ENCODE measurements around the gene SCN1B. TPM values are rescaled to one million over a fixed set of nuclear protein-coding genes. Genes with fewer than 3 reads are reported as not detected.
"Not testable (repeated sequence)": the region's sequence is repeated elsewhere in the genome, so short reads cannot be mapped to it uniquely, and the experiment has no call there.

SCN1B gene
- total RNA-seq, 5 donors from 2014 or later (not counting 1 experiment from before 2014, with no cell fraction given) = 1.1 to 4.3 (median 3.7) TPM

GRCh38 chr19:35005256-35005977 is 24.9 kb upstream of the SCN1B start:
- ATAC-seq (replicated peaks in 1 of 4) (no peak), DNase-seq (no peak)
- CTCF ChIA-PET = interaction anchor here in 1 of 2 donors (0.5 kb wide), 1 partner anchor 8 kb away, joined by 4 read pairs; no protein-coding TSS in a partner anchor
- Mint-ChIP-seq H3K36me3 (peaks cover 24% of the 10 kb centered on the region), H3K9me3 (no peaks in the 10 kb centered on the region), H3K4me3 (no peak overlapping the region), H3K4me1 (peaks cover 62 to 70% (median 63%) of the 10 kb centered on the region in 3 donors), H3K27ac (peak overlapping the region; percentile 27 to 77), H3K27me3 (no peaks in the 10 kb centered on the region)
- Histone ChIP-seq H3K4me1 (ENCODE audit: control insufficient read depth in 1 of 2, extremely low read depth in 1 of 2, insufficient read depth in 2 of 2, low read length in 2 of 2) (peaks cover 9 to 68% of the 10 kb centered on the region in 2 experiments), H3K36me3 (ENCODE audit: control insufficient read depth in 2 of 2, extremely low read depth in 1 of 2, insufficient read depth in 1 of 2, low read length in 1 of 2) (peaks cover 10 to 37% of the 10 kb centered on the region in 2 donors), H3K4me3 (ENCODE audit: control insufficient read depth in 1 of 2, extremely low read depth in 1 of 2, low read length in 1 of 2) (no peak overlapping the region), H3K9me3 (no peaks in the 10 kb centered on the region), H3K27ac (ENCODE audit: low read length) (no peak overlapping the region), H3K27me3 (replicated peaks in 1 of 2; ENCODE audit: control insufficient read depth in 2 of 2, extremely low read depth in 1 of 2, insufficient read depth in 2 of 2, low read length in 1 of 2) (no peaks in the 10 kb centered on the region)
- 96% methylated on average over 6 of the region's 11 CpGs for WGBS (ENCODE audit: insufficient coverage)
- POLR2A ChIA-PET = no interaction called here

DNA sequence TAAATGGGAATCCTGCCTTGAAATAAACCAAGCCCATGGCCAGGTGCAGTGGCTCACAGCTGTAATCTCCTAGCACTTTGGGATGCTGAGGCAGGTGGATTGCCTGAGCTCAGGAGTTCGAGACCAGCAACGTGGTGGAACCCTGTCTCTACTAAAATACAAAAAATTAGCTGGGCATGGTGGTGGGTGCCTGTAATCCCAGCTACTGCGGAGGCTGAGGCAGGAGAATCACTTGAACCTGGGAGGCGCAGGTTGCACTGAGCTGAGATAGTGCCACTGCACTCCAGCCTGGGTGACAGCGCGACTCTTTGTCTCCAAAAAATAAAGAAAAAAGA is 24.3 kb upstream of the SCN1B start:
- Histone ChIP-seq H3K4me1 (ENCODE audit: control insufficient read depth in 1 of 2, extremely low read depth in 1 of 2, insufficient read depth in 2 of 2, low read length in 2 of 2) (peaks cover 11 to 70% of the 10 kb centered on the region in 2 experiments), H3K36me3 (ENCODE audit: control insufficient read depth in 2 of 2, extremely low read depth in 1 of 2, insufficient read depth in 1 of 2, low read length in 1 of 2) (peaks cover 13 to 41% of the 10 kb centered on the region in 2 donors)
- H3K27me3 ChIP-seq (replicated peaks in 1 of 2; ENCODE audit: control insufficient read depth in 2 of 2, extremely low read depth in 1 of 2, insufficient read depth in 2 of 2, low read length in 1 of 2); POLR2A ChIA-PET; H3K27me3 Mint-ChIP-seq; H3K9me3 Mint-ChIP-seq; H3K9me3 ChIP-seq; H3K4me3 ChIP-seq (ENCODE audit: control insufficient read depth in 1 of 2, extremely low read depth in 1 of 2, low read length in 1 of 2); ATAC-seq (replicated peaks in 1 of 4); DNase-seq; H3K27ac ChIP-seq (ENCODE audit: low read length); H3K4me3 Mint-ChIP-seq: not testable (repeated sequence)
- Mint-ChIP-seq H3K36me3 (peaks cover 28% of the 10 kb centered on the region), H3K27ac (peak overlapping the region in 1 of 2 donors; percentile 77), H3K4me1 (peaks cover 67 to 73% (median 67%) of the 10 kb centered on the region in 3 donors)
- 100% methylated on average over 5 of the region's 6 CpGs for WGBS (ENCODE audit: insufficient coverage)
- CTCF ChIA-PET = interaction anchor here in 1 of 2 donors (0.5 kb wide), 1 partner anchor 7 kb away, joined by 4 read pairs; no protein-coding TSS in a partner anchor

GRCh38 chr19:35006342-35006998 is 23.8 kb upstream of the SCN1B start:
- Mint-ChIP-seq H3K4me3 (peak overlapping the region in 1 of 3 donors; percentile 4), H3K9me3 (no peaks in the 10 kb centered on the region), H3K27ac (peak overlapping the region; percentile 56 to 77), H3K27me3 (no peaks in the 10 kb centered on the region), H3K36me3 (peaks cover 32% of the 10 kb centered on the region), H3K4me1 (peaks cover 68 to 73% (median 72%) of the 10 kb centered on the region in 3 donors)
- POLR2A ChIA-PET = no interaction called here
- H3K27me3 ChIP-seq (replicated peaks in 1 of 2; ENCODE audit: control insufficient read depth in 2 of 2, extremely low read depth in 1 of 2, insufficient read depth in 2 of 2, low read length in 1 of 2) = no peaks in the 10 kb centered on the region
- peaks cover 16 to 43% of the 10 kb centered on the region in 2 donors for H3K36me3 ChIP-seq (ENCODE audit: control insufficient read depth in 2 of 2, extremely low read depth in 1 of 2, insufficient read depth in 1 of 2, low read length in 1 of 2)
- H3K9me3 ChIP-seq = no peaks in the 10 kb centered on the region
- H3K27ac ChIP-seq (ENCODE audit: low read length) = no peak overlapping the region
- ATAC-seq (replicated peaks in 1 of 4) (no peak), DNase-seq (no peak)
- peaks cover 11 to 70% of the 10 kb centered on the region in 2 experiments for H3K4me1 ChIP-seq (ENCODE audit: control insufficient read depth in 1 of 2, extremely low read depth in 1 of 2, insufficient read depth in 2 of 2, low read length in 2 of 2)
- 96% methylated on average over 13 of the region's 15 CpGs for WGBS (ENCODE audit: insufficient coverage)
- no peak overlapping the region for H3K4me3 ChIP-seq (ENCODE audit: control insufficient read depth in 1 of 2, extremely low read depth in 1 of 2, low read length in 1 of 2)
- CTCF ChIA-PET = no interaction called here

DNA sequence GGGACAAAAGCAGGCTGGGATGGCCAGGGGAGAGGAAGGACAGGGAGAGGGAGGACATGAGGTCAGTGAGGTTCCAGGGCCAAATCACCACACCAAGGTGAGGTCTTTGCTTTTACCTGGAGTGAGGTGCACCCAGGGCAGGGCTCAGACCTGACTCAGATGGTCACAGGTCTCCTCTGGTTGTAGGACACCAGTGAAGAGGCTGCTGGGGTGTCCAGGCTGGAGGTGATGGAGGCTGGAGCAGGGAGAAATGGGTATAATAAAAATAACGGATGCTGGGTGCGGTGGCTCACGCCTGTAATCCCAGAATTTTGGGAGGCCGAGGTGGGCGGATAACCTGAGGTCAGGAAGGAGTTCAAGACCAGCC is 23.3 kb upstream of the SCN1B start:
- Mint-ChIP-seq H3K27ac (peak overlapping the region; percentile 56 to 77), H3K9me3 (no peaks in the 10 kb centered on the region), H3K4me1 (peaks cover 68 to 74% (median 73%) of the 10 kb centered on the region in 3 donors), H3K36me3 (peaks cover 32% of the 10 kb centered on the region), H3K27me3 (no peaks in the 10 kb centered on the region), H3K4me3 (peak overlapping the region in 1 of 3 donors; percentile 4)
- no peak overlapping the region for H3K27ac ChIP-seq (ENCODE audit: low read length)
- no peaks in the 10 kb centered on the region for H3K9me3 ChIP-seq
- 98% methylated on average over 5 of the region's 5 CpGs for WGBS (ENCODE audit: insufficient coverage)
- POLR2A ChIA-PET = no interaction called here
- ATAC-seq (replicated peaks in 1 of 4) (no peak), DNase-seq (no peak)
- H3K4me1 ChIP-seq (ENCODE audit: control insufficient read depth in 1 of 2, extremely low read depth in 1 of 2, insufficient read depth in 2 of 2, low read length in 2 of 2) = peaks cover 11 to 70% of the 10 kb centered on the region in 2 experiments
- H3K36me3 ChIP-seq (ENCODE audit: control insufficient read depth in 2 of 2, extremely low read depth in 1 of 2, insufficient read depth in 1 of 2, low read length in 1 of 2) = peaks cover 19 to 48% of the 10 kb centered on the region in 2 donors
- CTCF ChIA-PET = no interaction called here
- no peaks in the 10 kb centered on the region for H3K27me3 ChIP-seq (replicated peaks in 1 of 2; ENCODE audit: control insufficient read depth in 2 of 2, extremely low read depth in 1 of 2, insufficient read depth in 2 of 2, low read length in 1 of 2)
- no peak overlapping the region for H3K4me3 ChIP-seq (ENCODE audit: control insufficient read depth in 1 of 2, extremely low read depth in 1 of 2, low read length in 1 of 2)

DNA sequence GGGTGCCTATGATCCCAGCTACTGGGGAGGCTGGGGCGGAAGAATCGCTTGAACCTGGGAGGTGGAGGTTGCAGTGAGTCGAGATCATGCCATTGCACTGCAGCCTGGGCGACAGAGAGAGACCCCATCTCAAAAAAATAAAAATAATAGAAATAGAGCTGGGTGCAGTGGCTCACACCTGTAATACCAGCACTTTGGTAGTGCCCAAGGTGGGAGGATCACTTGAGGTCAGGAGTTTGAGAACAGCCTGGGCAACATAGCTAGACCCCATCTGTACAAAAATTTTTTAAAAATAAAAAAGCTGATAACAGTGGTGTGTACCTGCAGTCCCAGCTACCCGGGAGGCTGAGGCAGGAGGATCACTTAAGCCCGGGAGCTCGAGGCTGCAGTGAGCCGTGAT is 22.8 kb upstream of the SCN1B start:
- H3K9me3 Mint-ChIP-seq; H3K4me3 Mint-ChIP-seq; H3K27me3 Mint-ChIP-seq; H3K27ac ChIP-seq (ENCODE audit: low read length); DNase-seq; H3K27me3 ChIP-seq (replicated peaks in 1 of 2; ENCODE audit: control insufficient read depth in 2 of 2, extremely low read depth in 1 of 2, insufficient read depth in 2 of 2, low read length in 1 of 2); H3K4me3 ChIP-seq (ENCODE audit: control insufficient read depth in 1 of 2, extremely low read depth in 1 of 2, low read length in 1 of 2); ATAC-seq (replicated peaks in 1 of 4); H3K9me3 ChIP-seq: not testable (repeated sequence)
- peaks cover 12 to 70% of the 10 kb centered on the region in 2 experiments for H3K4me1 ChIP-seq (ENCODE audit: control insufficient read depth in 1 of 2, extremely low read depth in 1 of 2, insufficient read depth in 2 of 2, low read length in 2 of 2)
- POLR2A ChIA-PET = interaction anchor here in 1 of 2 donors (0.6 kb wide), 1 partner anchor 123 kb away, joined by 3 read pairs; no protein-coding TSS in a partner anchor
- Mint-ChIP-seq H3K4me1 (peaks cover 68 to 74% (median 73%) of the 10 kb centered on the region in 3 donors), H3K36me3 (peaks cover 32% of the 10 kb centered on the region), H3K27ac (peak overlapping the region in 1 of 2 donors; percentile 77)
- H3K36me3 ChIP-seq (ENCODE audit: control insufficient read depth in 2 of 2, extremely low read depth in 1 of 2, insufficient read depth in 1 of 2, low read length in 1 of 2) = peaks cover 22 to 52% of the 10 kb centered on the region in 2 donors
- WGBS (ENCODE audit: insufficient coverage) = no CpG with 5 or more reads among the region's 8 CpGs
- CTCF ChIA-PET = interaction anchor here in 1 of 2 donors (0.6 kb wide), 1 partner anchor 323 kb away, joined by 3 read pairs; no protein-coding TSS in a partner anchor

- H3K9me3 ChIP-seq = no peaks in the 10 kb centered on the region
- peaks cover 22 to 54% of the 10 kb centered on the region in 2 donors for H3K36me3 ChIP-seq (ENCODE audit: control insufficient read depth in 2 of 2, extremely low read depth in 1 of 2, insufficient read depth in 1 of 2, low read length in 1 of 2)
- DNase-seq = no peak
- H3K27me3 Mint-ChIP-seq = no peaks in the 10 kb centered on the region
- H3K9me3 Mint-ChIP-seq = no peaks in the 10 kb centered on the region
- CTCF ChIA-PET = no interaction called here
- H3K27ac Mint-ChIP-seq = peak overlapping the region in 1 of 2 donors; percentile 86
- 100% methylated on average over 2 of the region's 12 CpGs for WGBS (ENCODE audit: insufficient coverage)
- H3K4me3 ChIP-seq (ENCODE audit: control insufficient read depth in 1 of 2, extremely low read depth in 1 of 2, low read length in 1 of 2) = no peak overlapping the region
- peaks cover 32% of the 10 kb centered on the region for H3K36me3 Mint-ChIP-seq
- H3K4me1 Mint-ChIP-seq = peaks cover 68 to 74% (median 73%) of the 10 kb centered on the region in 3 donors
- peaks cover 19 to 70% of the 10 kb centered on the region in 2 experiments for H3K4me1 ChIP-seq (ENCODE audit: control insufficient read depth in 1 of 2, extremely low read depth in 1 of 2, insufficient read depth in 2 of 2, low read length in 2 of 2)
- H3K27ac ChIP-seq (ENCODE audit: low read length) = no peak overlapping the region
- no peak for ATAC-seq (replicated peaks in 1 of 4)
- H3K27me3 ChIP-seq (replicated peaks in 1 of 2; ENCODE audit: control insufficient read depth in 2 of 2, extremely low read depth in 1 of 2, insufficient read depth in 2 of 2, low read length in 1 of 2) = no peaks in the 10 kb centered on the region
- POLR2A ChIA-PET = no interaction called here
- no peak overlapping the region for H3K4me3 Mint-ChIP-seq
These were observed 21.4 kb upstream of the SCN1B start for GRCh38 chr19:35008891-35009341.

Data from T-cell (primary cell).